Keratinocyte (primary cell): Measurements from ENCODE around the gene DUSP22. TPM values are rescaled to one million over a fixed set of nuclear protein-coding genes. Genes with fewer than 3 reads are reported as not detected.

Experiments
- DNase-seq: peaks from one replicate; pipeline ENCODE4 v3.0.0-alpha.2; 2011; ENCODE audit warnings: low read depth, missing footprints, low spot score
- FAIRE-seq: peaks from 2 replicates; lab custom pipeline; 2011; peaks lifted over from hg19 to GRCh38; lab: Jason Lieb, UNC
- H2AFZ ChIP-seq: 2 replicates; pipeline ENCODE4 v1.6.0; 2012; ENCODE audit warnings: low read length, control low read depth, inconsistent platforms; ENCODE audit not compliant: control insufficient read depth
- H3K27ac ChIP-seq: 2 replicates; pipeline ENCODE4 v1.5.1; 2011; ENCODE audit warnings: low read length; ENCODE audit not compliant: control insufficient read depth, insufficient read depth
- H3K27me3 ChIP-seq: 3 replicates; pipeline ENCODE4 v1.6.0; 2011; ENCODE audit warnings: low read length; ENCODE audit not compliant: control insufficient read depth, insufficient read depth; ENCODE audit errors: extremely low read depth
- H3K36me3 ChIP-seq, 2 experiments: 2 replicates in 1 of 2; 3 replicates in 1 of 2; pipeline ENCODE4 v1.5.1; 2011; ENCODE audit warnings: low read length in 2 of 2, mild to moderate bottlenecking in 1 of 2; ENCODE audit not compliant: control insufficient read depth in 2 of 2, insufficient read depth in 2 of 2; ENCODE audit errors: extremely low read depth in 1 of 2
- H3K4me1 ChIP-seq: 3 replicates; pipeline ENCODE4 v1.5.1; 2011; ENCODE audit warnings: low read length; ENCODE audit not compliant: control insufficient read depth, insufficient read depth; ENCODE audit errors: extremely low read depth
- H3K4me2 ChIP-seq: 3 replicates; pipeline ENCODE4 v1.6.0; 2011; ENCODE audit warnings: low read depth, low read length; ENCODE audit not compliant: control insufficient read depth, insufficient read depth; ENCODE audit errors: extremely low read depth
- H3K4me3 ChIP-seq, 3 experiments: fragments of 200-600 bp in 1 of 3; sonication (generic) in 1 of 3; 2 replicates in 2 of 3; 3 replicates in 1 of 3; pipeline ENCODE4 v1.5.1; 2011 to 2016; ENCODE audit warnings: low read length in 3 of 3, mild to moderate bottlenecking in 3 of 3, control low read depth in 2 of 3, inconsistent platforms in 1 of 3, low read depth in 1 of 3, mixed read lengths in 1 of 3, mixed run types in 1 of 3, moderate library complexity in 1 of 3; ENCODE audit not compliant: control insufficient read depth in 2 of 3, insufficient read depth in 2 of 3; ENCODE audit errors: extremely low read depth in 1 of 3
- H3K79me2 ChIP-seq: 2 replicates; pipeline ENCODE4 v1.6.0; 2012; ENCODE audit warnings: low read length; ENCODE audit not compliant: control insufficient read depth, insufficient read depth
- H3K9ac ChIP-seq: 3 replicates; pipeline ENCODE4 v1.6.0; 2011; ENCODE audit warnings: low read length; ENCODE audit not compliant: control insufficient read depth, insufficient read depth; ENCODE audit errors: extremely low read depth
- H3K9me1 ChIP-seq: 3 replicates; pipeline ENCODE4 v1.6.0; 2011; ENCODE audit warnings: low read length; ENCODE audit not compliant: control insufficient read depth, insufficient read depth; ENCODE audit errors: extremely low read depth
- H3K9me3 ChIP-seq: 2 replicates; pipeline ENCODE4 v1.5.1; 2012; ENCODE audit warnings: low read depth, low read length; ENCODE audit not compliant: control insufficient read depth
- H4K20me1 ChIP-seq: 3 replicates; pipeline ENCODE4 v1.6.0; 2011; ENCODE audit warnings: low read length; ENCODE audit not compliant: control insufficient read depth, insufficient read depth; ENCODE audit errors: extremely low read depth
- EZH2 ChIP-seq: IDR thresholded peaks from one replicate; pipeline ENCODE4 v1.6.1; 2012; ENCODE audit warnings: inconsistent platforms, mild to moderate bottlenecking, low read length, moderate library complexity
- dilution Hi-C: fragments of 300-500 bp; cut with MboI; formaldehyde crosslinking; loops from one replicate; pipeline ENCODE4 v1.7.0; 2020; ENCODE audit warnings: low sequenced_read_pairs; ENCODE audit not compliant: extremely low pct_ligation_motif_present
- polyA plus RNA-seq, 5 experiments: library from polyadenylated mRNA; depleted of rRNA in 3 of 5; stranded (reverse) in 3 of 5; stranded (forward) in 1 of 5; unstranded in 1 of 5; fragments of >200 nt; gene quantifications; 1 replicate in 1 of 5; 2 replicates in 3 of 5; 3 replicates in 1 of 5; pipeline versions ENCODE4 v1.2.1 to v1.2.3, GENCODE V29; 2011 to 2012; ENCODE audit warnings: missing spikeins in 2 of 5, low read depth in 1 of 5, low replicate concordance in 1 of 5
- TF ChIP-seq, protein P1 (sequence below), 3 experiments: IDR thresholded peaks in 1 of 3; conservative IDR thresholded peaks in 1 of 3; optimal IDR thresholded peaks in 1 of 3; 2 replicates in 2 of 3; 3 replicates in 1 of 3; pipeline versions ENCODE3 to v1.5.1; 2011; ENCODE audit warnings: low read length in 3 of 3, mild to moderate bottlenecking in 3 of 3, moderate library complexity in 2 of 3, control low read depth in 1 of 3, inconsistent platforms in 1 of 3; ENCODE audit not compliant: insufficient read depth in 2 of 3; ENCODE audit errors: extremely low read depth in 1 of 3

The DUSP22 gene
- polyA plus RNA-seq, 1 donor (not counting 4 experiments of a cell fraction or from before 2014, with no cell fraction given) = 17.3 TPM

DNA sequence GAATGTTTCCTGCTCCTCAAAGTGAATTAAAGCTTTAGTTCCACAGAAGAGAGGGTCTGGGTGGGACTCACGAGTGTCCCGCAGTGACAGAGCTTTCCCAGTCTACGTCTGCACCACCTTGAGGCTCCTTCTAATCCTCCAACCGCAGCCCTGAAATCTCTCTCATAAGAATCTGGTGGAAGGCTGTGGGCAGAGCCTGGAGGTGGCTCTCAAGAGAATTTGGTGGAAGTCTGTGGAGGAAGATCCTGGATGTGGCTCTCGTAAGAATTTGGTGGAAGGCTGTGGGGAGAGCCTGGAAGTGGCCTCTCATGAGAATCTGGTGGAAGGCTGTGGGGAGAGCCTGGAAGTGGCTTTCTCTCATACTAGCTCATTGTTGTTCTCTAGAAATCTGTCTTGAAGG lies 13.8 kb upstream of the DUSP22 start:
- Histone ChIP-seq H3K4me1 (no peaks in the 10 kb centered on the region), H3K79me2 (no peaks in the 10 kb centered on the region), H3K4me2 (no peak overlapping the region), H3K27ac (no peak overlapping the region), H3K9me1 (no peaks in the 10 kb centered on the region), H3K9ac (no peak overlapping the region), H3K4me3 (no peak overlapping the region), H3K9me3 (peaks cover 1% of the 10 kb centered on the region), H4K20me1 (no peaks in the 10 kb centered on the region), H2AFZ (no peak overlapping the region), H3K27me3 (no peaks in the 10 kb centered on the region), H3K36me3 (no peaks in the 10 kb centered on the region)
- TF ChIP-seq, protein P1, sequence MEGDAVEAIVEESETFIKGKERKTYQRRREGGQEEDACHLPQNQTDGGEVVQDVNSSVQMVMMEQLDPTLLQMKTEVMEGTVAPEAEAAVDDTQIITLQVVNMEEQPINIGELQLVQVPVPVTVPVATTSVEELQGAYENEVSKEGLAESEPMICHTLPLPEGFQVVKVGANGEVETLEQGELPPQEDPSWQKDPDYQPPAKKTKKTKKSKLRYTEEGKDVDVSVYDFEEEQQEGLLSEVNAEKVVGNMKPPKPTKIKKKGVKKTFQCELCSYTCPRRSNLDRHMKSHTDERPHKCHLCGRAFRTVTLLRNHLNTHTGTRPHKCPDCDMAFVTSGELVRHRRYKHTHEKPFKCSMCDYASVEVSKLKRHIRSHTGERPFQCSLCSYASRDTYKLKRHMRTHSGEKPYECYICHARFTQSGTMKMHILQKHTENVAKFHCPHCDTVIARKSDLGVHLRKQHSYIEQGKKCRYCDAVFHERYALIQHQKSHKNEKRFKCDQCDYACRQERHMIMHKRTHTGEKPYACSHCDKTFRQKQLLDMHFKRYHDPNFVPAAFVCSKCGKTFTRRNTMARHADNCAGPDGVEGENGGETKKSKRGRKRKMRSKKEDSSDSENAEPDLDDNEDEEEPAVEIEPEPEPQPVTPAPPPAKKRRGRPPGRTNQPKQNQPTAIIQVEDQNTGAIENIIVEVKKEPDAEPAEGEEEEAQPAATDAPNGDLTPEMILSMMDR (optimal IDR thresholded peaks at IDR 0.05 in 1 of 3, IDR thresholded peaks at IDR 0.05 in 1 of 3, conservative IDR thresholded peaks at IDR 0.05 in 1 of 3; ENCODE audit: extremely low read depth in 1 of 3, insufficient read depth in 2 of 3, low read length in 3 of 3) = no peak
- TF ChIP-seq EZH2 = no peak
- no peak for FAIRE-seq
- DNase-seq = no peak
- dilution Hi-C loops = no loop called here

DNA sequence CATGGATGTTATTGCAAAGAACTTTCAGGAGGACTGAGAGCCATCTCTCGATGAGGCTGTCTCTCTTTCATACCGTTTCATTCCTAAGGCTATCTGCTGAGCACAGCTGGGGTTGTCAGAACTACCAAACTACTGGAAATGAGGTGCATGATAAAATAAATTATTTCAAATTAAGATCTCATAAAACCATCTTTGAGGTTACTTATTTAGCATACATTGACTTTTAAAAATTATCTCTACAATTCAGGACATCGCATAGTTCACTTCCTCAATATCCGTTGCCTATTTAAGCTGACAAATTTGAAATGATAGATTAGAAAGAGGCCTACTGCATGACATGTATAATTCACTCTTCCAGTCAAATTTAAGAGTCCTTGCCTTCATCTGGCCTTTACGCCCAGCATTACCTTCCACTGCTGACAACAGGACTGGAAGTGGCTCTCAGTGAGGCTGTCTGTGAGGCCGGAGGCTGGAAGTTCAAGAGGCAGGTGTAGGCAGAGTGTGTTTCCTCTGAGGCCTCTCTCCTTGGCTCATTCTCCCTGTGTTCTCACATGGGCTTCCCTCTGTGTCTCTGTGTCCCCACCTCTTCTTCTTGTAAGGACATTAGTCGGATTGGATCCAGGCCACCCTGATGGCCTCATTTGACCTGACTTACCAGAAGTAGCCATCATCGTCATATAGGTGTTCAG lies 12.8 kb upstream of the DUSP22 start:
- DNase-seq = no peak
- H3K9me1 ChIP-seq = no peaks in the 10 kb centered on the region
- no peaks in the 10 kb centered on the region for H3K27me3 ChIP-seq
- no peaks in the 10 kb centered on the region for H3K4me1 ChIP-seq
- no peaks in the 10 kb centered on the region for H4K20me1 ChIP-seq
- H3K4me2 ChIP-seq = no peak overlapping the region
- no peak for FAIRE-seq
- no peak overlapping the region for H3K27ac ChIP-seq
- H3K4me3 ChIP-seq = no peak overlapping the region
- dilution Hi-C loops = no loop called here
- H3K36me3 ChIP-seq = no peaks in the 10 kb centered on the region
- H3K9ac ChIP-seq = no peak overlapping the region
- no peaks in the 10 kb centered on the region for H3K79me2 ChIP-seq
- no peak overlapping the region for H2AFZ ChIP-seq
- no peak for TF ChIP-seq EZH2
- TF ChIP-seq, protein P1 (optimal IDR thresholded peaks at IDR 0.05 in 1 of 3, IDR thresholded peaks at IDR 0.05 in 1 of 3, conservative IDR thresholded peaks at IDR 0.05 in 1 of 3; ENCODE audit: extremely low read depth in 1 of 3, insufficient read depth in 2 of 3, low read length in 3 of 3) = no peak
- peaks cover 1% of the 10 kb centered on the region for H3K9me3 ChIP-seq
